Gastroesophageal sphincter (tissue), 4 donors: Measurements from ENCODE around the gene IL36B. TPM values are rescaled to one million over a fixed set of nuclear protein-coding genes. Genes with fewer than 3 reads are reported as not detected.

Source experiments
- ATAC-seq: fragments of 150-250 bp; one replicate; pipeline ENCODE4 v1.9.1; 2016; ENCODE audit warnings: mild to moderate bottlenecking, moderate library complexity
- H3K27ac ChIP-seq, 4 donors: fragments of 200-600 bp; sonication (generic) in 3 of 4; 1 replicate in 3 of 4; 2 replicates in 1 of 4; pipeline ENCODE4 v1.5.1; 2016 to 2019
- H3K27me3 ChIP-seq: fragments of 200-600 bp; sonication (generic); one replicate; pipeline ENCODE4 v1.5.1; 2019
- H3K36me3 ChIP-seq, 2 donors: fragments of 200-600 bp; sonication (generic); one replicate each; pipeline ENCODE4 v1.5.1; 2019; ENCODE audit warnings: control low read depth in 1 of 2
- H3K4me1 ChIP-seq, 3 donors: fragments of 200-600 bp; sonication (generic); 1 replicate in 2 of 3; 2 replicates in 1 of 3; pipeline ENCODE4 v1.5.1; 2016 to 2019; ENCODE audit warnings: control low read depth in 2 of 3
- H3K4me3 ChIP-seq, 2 donors: fragments of 200-600 bp; sonication (generic); one replicate each; pipeline ENCODE4 v1.5.1; 2019; ENCODE audit warnings: mild to moderate bottlenecking in 1 of 2, moderate library complexity in 1 of 2
- H3K9me3 ChIP-seq, 3 donors: fragments of 200-600 bp; sonication (generic); one replicate each; pipeline ENCODE4 v1.5.1; 2017 to 2019; ENCODE audit warnings: control low read depth in 2 of 3
- CTCF ChIP-seq, 4 experiments: fragments of 200-600 bp in 2 of 4; fragments of 450-650 bp in 2 of 4; sonication (generic) in 1 of 4; IDR thresholded peaks; one replicate each; pipeline ENCODE4 v1.5.1; 2017 to 2019; ENCODE audit warnings: antibody characterized with exemption in 4 of 4, mild to moderate bottlenecking in 2 of 4, moderate library complexity in 2 of 4
- EP300 ChIP-seq: sonication (generic); formaldehyde crosslinking; IDR thresholded peaks from one replicate; pipeline ENCODE4 v1.6.1; 2017; ENCODE audit warnings: antibody characterized with exemption, mild to moderate bottlenecking
- POLR2A ChIP-seq, 2 donors: fragments of 450-650 bp; IDR thresholded peaks; one replicate each; pipeline ENCODE4 v1.6.1; 2017; ENCODE audit warnings: antibody characterized with exemption in 2 of 2, mild to moderate bottlenecking in 2 of 2, moderate library complexity in 1 of 2
- POLR2AphosphoS5 ChIP-seq: sonication (generic); formaldehyde crosslinking; IDR thresholded peaks from one replicate; pipeline ENCODE4 v1.6.1; 2017; ENCODE audit warnings: antibody characterized with exemption
- WGBS, 2 donors: methylation state at CpG; one replicate each; pipeline ENCODE4 v1.1.5; 2018; ENCODE audit warnings: low coverage in 1 of 2; 5-methylcytosine and 5-hydroxymethylcytosine counted together
- total RNA-seq, 4 donors: library from RNA; depleted of rRNA; stranded (reverse); fragments of >200 nt; gene quantifications; one replicate each; pipeline ENCODE4 v1.1.0, GENCODE V29; 2016

The IL36B gene
- total RNA-seq, 4 donors from 2014 or later, result not detected

GRCh38 chr2:113060396-113060795, 7.7 kb upstream of the IL36B start:
- no peak overlapping the region for H3K4me3 ChIP-seq
- ATAC-seq, result no peak
- H3K36me3 ChIP-seq, result no peaks in the 10 kb centered on the region
- H3K4me1 ChIP-seq, result no peaks in the 10 kb centered on the region
- TF ChIP-seq CTCF (IDR thresholded peaks at IDR 0.05), result no peak
- TF ChIP-seq POLR2AphosphoS5, result no peak
- no peak for TF ChIP-seq EP300
- TF ChIP-seq POLR2A (IDR thresholded peaks at IDR 0.05), result no peak
- H3K27ac ChIP-seq, result no peak overlapping the region
- WGBS, 2 donors, result 67 to 69% methylated on average over 3 to 4 of the region's 4 CpGs
- peaks cover 17% of the 10 kb centered on the region for H3K27me3 ChIP-seq
- H3K9me3 ChIP-seq, result peaks cover 0 to 6% (median 0%) of the 10 kb centered on the region in 3 donors

DNA sequence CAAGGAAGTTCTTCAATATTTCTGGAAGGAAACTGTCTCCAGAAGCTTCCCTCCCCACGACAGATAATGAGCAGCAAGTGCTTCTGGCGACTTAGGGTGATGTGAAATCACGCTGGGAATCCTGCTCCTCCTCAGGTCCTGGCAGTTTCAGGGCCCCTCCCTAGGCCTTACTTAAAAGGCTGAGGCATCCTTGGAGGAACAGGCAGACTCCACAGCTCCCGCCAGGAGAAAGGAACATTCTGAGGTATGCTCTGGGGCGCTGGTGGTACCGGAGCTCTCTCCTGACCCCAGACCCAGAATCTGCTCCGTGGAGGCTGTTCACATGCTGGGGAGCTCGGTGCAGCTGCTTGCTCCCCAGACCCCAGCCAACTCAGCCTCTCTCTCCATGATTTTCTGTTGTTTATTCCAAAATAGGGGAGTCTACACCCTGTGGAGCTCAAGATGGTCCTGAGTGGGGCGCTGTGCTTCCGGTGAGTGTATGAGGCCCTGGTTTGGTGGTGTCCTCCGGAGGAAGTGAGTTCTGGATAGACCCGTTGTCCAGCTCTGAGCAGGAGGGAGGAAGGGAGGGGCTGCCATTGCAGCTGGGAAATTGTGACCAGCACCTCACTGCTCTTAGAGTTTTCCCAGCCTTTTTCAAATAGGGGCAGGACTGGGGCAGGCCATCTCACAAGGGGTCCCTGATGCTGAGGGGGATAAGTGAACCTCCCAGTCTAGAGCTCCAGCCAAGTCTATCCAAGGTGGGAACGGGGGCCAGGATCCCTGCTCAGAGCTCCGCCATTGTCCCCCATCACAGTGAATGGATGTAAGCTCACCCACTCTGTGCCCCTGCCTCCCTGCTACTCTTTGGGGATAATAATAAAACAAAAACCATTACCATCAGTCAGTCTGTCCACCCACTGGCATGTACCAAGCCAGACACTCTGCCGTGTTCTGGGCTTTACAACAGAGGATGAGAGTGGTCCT, 6.6 kb upstream of the IL36B start, which contains the start of gene IL36RN:
IL36RN (plus strand) TSS at position 201 of the 963 bp plus-strand sequence; CDS start at position 442, 241 bp downstream.
- peaks cover 17% of the 10 kb centered on the region for H3K27me3 ChIP-seq
- peaks cover 0 to 9% (median 0%) of the 10 kb centered on the region in 3 donors for H3K9me3 ChIP-seq
- 51 to 55% methylated on average over 5 to 8 of the region's 15 CpGs for WGBS, 2 donors
- H3K36me3 ChIP-seq, result no peaks in the 10 kb centered on the region
- no peak within 1 kb of the TSS for H3K4me3 ChIP-seq
- H3K27ac ChIP-seq, result no peak within 1 kb of the TSS
- TF ChIP-seq POLR2AphosphoS5, result no peak
- no peak for TF ChIP-seq EP300
- TF ChIP-seq CTCF (IDR thresholded peaks at IDR 0.05), result no peak
- H3K4me1 ChIP-seq, result no peaks in the 10 kb centered on the region
- no peak for ATAC-seq

DNA sequence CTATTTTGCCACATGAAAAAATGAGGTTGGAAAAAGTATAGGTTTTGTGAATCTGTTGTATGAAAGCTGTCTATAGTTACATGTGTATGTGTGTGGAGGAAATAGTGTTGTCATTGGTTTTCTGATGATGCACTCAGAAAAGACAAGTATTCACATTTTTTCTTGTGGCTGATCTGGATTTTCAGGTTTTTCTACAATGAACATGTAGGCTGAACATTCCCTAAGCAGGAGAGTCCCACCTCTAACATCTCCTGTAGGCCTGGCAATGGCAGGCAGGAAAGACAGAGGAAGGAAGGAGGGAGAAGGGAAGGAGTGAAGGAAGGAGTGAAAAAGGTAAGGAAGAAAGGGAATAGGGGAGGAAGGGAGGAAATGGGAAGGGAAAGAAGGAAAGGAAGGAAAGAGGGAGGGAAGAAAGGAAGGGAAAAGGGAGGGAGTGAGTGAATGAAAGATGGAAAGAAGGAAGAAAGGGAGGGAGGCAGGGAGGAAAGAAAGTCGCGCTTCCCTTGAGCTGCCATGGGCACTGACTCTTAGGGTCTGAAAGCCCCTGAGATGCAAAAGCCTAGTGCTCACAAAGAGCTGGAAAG, 5.8 kb upstream of the IL36B start:
- WGBS, 2 donors, result 42 to 63% methylated on average over 2 of the region's 2 CpGs
- no peak overlapping the region for H3K4me3 ChIP-seq
- peaks cover 17% of the 10 kb centered on the region for H3K27me3 ChIP-seq
- peaks cover 0 to 9% (median 0%) of the 10 kb centered on the region in 3 donors for H3K9me3 ChIP-seq
- no peaks in the 10 kb centered on the region for H3K36me3 ChIP-seq
- TF ChIP-seq EP300 (no peak), POLR2AphosphoS5 (no peak)
- ATAC-seq, result no peak
- no peak overlapping the region for H3K27ac ChIP-seq
- H3K4me1 ChIP-seq, result no peaks in the 10 kb centered on the region

DNA sequence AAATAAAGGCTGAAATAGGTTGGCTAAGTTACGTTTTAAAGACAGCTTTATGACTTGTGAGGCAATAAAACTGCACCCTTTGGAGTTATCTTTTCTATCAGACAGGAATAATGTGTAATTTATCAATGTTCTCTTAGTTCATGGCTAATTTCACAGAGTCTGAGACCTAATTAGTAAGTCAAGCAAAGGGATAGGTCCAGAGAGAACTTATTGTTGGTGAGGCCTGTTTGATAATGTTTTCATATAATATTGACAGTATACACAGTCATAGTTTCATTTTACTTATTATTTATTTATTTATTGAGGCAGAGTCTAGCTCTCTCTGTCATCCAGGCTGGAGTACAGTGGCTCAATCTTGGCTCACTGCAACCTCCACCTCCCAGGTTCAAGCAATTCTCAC, 4.5 kb upstream of the IL36B start:
- 66 to 70% methylated on average over 1 of the region's 1 CpG for WGBS, 2 donors
- no peak for TF ChIP-seq POLR2A (IDR thresholded peaks at IDR 0.05)
- TF ChIP-seq POLR2AphosphoS5, result no peak
- no peak for TF ChIP-seq CTCF (IDR thresholded peaks at IDR 0.05)
- no peak for TF ChIP-seq EP300
- Histone ChIP-seq H3K4me3 (no peak overlapping the region), H3K27me3 (peaks cover 9% of the 10 kb centered on the region), H3K9me3 (peaks cover 0 to 9% (median 0%) of the 10 kb centered on the region in 3 donors), H3K36me3 (no peaks in the 10 kb centered on the region), H3K27ac (no peak overlapping the region), H3K4me1 (no peaks in the 10 kb centered on the region)
- no peak for ATAC-seq

- H3K27me3 ChIP-seq, result peaks cover 3% of the 10 kb centered on the region
- 17 to 63% methylated on average over 1 of the region's 1 CpG for WGBS, 2 donors
- no peak overlapping the region for H3K27ac ChIP-seq
- peaks cover 0 to 9% (median 0%) of the 10 kb centered on the region in 3 donors for H3K9me3 ChIP-seq
- no peak for TF ChIP-seq CTCF (IDR thresholded peaks at IDR 0.05)
- TF ChIP-seq POLR2A (IDR thresholded peaks at IDR 0.05), result no peak
- no peak for TF ChIP-seq EP300
- TF ChIP-seq POLR2AphosphoS5, result no peak
- H3K4me3 ChIP-seq, result no peak overlapping the region
- no peaks in the 10 kb centered on the region for H3K4me1 ChIP-seq
- H3K36me3 ChIP-seq, result no peaks in the 10 kb centered on the region
- no peak for ATAC-seq
Observed at GRCh38 chr2:113056521-113056920, 3.9 kb upstream of the IL36B start.
